HG03378 (cell line): ENCODE data around the gene THRB.
A peak's percentile ranks its signal among the peaks of the same experiment; 100 is the strongest.

Experiments
- ATAC-seq: cut with Tn5 transposase; IDR thresholded peaks from one replicate; pipeline ENCODE4 v1.9.1; 2021; ENCODE audit warnings: mild to moderate bottlenecking, moderate library complexity; ENCODE audit not compliant: unreplicated experiment

Gene THRB

DNA sequence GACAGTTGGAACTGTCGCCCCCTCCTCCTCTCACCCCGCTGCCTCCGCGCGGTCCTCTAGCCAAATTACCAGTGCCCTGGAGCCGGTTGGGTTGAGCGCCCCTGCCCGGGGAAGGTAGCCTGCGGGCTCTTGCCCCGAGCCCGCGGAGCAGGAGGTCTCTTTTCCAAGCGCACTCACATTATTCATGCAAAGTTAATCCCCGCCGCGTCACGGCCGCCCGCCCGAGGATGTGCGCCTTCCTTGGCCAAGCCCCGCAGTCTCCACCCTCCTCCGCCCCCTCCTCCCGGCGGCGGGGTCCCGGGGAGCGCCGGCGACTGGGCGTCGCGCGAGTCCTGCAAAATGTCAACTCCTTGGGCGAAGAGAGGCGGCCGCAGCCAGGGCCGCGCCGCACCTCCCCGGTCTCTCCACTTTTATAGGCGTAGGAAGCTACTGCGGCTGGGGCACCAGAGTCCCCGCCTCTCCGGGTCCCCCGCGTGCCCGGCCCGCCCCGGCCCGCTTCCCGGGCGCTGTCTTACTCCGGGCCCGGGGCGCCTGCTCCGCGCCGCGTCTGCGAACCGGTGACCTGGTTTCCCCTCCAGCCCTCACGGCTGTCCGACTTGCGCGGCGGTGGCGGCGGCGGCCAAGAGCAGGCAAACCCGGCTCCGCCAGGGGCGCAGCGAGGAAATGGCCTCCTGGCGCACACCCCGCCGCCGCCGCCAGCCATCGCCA is at the start of gene THRB:
TSS of gene THRB (minus strand) at position 233 of the 708 bp plus-strand sequence.
- no peak for ATAC-seq

DNA sequence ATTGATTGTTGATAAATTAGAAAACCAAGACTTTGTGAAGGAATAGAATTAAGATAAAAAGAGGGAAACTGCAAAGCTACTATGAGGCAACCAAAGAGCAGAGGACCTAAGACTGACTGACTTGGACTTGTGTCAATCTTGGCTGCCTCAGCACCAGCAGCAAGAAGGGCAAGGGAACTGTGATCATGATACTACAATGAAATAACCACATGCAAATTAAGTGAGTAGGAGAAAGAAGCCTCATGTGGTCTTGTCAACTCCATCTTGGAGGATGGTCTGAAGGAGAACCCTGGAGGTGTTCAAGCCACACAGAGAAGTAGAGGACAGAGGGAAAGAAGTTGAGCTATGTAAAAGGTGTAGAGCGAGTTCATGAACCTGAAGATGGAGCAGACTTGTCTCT is 47.3 kb upstream of the THRB start:
- ATAC-seq = peak; percentile 64

DNA sequence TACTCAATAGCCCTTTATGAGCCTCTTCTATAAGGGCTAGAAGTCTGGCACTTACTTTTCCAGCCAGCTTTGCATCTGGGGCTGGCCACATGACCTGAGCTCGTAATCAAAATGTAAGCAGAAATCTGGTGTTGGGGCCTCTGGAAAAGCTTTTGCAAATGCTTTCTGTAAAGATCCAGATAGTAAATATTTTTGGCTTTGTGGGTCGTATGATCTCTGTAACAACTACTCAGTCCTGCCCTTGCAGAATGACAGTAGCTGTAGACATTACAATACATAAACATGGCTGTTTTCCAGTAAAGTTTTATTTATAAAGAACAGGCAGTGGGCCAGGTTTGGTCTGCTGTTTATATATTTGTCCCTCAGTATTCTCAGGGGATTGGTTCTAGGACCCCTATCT is 46.2 kb upstream of the THRB start:
- ATAC-seq = no peak

DNA sequence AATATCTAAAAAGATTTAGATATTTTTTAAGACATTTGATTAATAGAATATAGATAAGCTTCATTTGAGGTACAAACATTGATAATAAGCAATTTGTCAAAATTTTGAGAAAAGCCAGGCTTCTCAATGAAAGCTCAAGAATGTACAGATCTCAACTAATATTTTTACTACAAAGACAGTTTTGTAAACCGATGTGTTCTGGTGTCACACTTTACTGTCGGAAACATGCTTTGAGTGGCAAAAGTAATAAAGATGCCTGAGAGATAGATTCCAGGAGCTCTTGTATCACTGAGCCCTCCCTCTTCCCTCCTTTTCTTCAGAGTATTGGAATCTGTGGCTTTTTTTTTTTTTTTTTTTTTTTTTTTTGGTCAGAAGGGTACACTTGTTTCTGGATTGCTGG is 45.0 kb upstream of the THRB start:
- no peak for ATAC-seq

DNA sequence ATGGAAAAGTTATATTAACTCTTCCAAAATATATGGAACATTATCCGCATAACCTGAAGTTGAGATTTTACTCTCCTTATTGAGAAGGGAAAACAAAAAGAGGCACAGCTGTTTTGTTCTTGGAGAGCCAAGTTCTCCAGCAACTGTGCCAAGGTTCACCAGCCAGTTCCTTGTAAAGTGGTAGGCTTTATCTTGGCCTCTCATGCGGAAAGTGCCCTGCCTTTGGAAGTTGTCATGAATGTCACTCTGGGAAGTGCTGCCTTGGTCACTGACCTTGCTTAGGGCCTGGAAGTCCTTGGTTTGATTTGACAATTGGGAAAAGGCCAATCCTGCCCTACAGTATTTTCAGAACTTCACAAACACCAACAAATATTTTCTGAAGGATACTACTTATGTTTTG is 44.2 kb upstream of the THRB start:
- no peak for ATAC-seq

DNA sequence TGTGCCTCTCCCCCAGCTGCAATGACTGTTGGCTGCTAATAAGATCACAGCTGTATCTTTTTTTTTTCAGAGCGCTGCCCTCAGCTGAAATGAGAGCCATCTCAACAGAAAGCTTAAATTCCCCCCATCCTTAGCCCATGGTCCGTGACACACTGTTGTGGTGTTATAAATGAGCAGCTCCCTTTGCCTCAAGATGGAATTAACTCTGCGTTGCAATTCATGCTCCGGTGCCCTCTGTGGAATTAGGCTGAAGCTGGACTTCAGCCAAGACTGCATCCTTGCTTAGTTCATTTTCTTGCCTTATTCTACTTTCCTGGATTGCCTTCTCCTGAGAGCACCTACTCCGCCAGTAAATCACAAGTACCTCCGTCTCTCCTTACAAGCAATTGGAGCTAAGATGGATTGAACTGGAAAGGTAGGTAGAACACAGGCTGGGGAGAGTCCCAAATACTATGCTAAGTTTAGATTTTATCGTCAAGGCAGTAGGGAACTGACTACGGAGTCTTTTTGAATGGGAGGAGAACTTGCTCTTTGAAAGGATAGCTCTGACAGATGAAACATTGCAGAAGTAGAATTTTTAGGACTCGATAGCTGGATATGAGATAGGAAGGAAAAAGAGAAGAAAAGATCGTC is 39.0 kb upstream of the THRB start:
- no peak for ATAC-seq

DNA sequence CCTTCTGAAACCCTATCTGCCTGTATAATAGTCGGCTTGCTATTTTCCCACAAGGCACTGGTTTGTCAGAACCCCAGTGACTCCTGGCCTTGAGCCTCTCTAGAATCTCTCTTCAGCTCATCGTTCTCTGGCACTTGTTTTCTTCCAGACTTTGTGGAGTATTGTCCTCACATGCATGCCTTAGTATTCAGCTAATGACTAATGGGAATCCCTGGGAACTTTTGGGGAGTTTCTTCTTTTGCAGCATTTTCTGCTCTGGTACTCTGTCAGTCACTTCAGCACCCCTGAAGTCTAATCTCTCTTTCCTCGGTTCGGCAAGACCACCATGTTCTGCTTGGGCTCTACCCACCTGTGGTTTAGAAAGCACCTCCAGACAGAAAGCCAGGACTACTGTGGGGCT is 35.8 kb upstream of the THRB start:
- ATAC-seq = no peak

DNA sequence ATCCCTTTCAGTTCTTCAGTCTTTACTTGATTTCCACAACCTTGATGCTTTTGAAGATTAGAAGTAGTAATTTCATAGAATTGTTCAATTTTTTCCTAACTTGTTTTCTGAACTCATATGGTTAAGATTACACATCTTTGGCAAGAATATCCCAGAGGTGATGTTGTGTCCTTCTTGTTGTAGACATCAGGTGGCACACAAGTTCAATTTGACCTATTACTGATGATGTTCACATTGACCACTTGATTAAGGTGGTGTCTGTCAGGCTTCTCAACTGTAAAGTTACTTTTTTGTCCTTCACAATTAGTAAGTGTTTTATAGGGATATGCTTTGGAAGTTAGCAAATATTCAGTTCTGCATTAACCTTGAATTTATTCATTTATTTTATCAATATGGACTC is 34.6 kb upstream of the THRB start:
- no peak for ATAC-seq

DNA sequence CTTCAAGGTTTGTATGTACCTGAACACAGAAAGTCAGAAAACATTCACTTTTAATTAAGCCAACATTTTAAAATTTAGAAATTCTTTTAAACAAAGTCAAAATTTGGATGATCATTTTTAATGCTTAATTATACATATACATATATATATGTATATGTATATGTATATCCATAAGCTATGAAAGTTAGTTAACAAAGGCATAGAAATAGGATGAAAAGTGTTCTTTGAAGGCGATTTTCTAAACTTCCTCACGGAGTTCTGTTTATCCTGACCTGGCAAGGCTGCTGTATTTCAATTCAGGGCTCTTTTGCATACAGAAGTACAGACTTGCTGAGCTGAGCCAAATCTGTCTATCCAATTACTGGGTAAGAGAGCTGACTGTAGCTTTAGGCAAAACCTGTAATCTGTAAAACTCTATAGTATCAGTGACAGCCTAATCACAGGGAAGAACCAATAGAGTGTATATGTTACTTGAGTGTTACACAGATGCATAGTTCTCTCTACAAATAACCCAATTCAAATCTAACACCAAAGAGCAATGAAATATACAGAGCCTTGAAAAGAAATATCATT is 32.1 kb upstream of the THRB start:
- ATAC-seq = no peak

DNA sequence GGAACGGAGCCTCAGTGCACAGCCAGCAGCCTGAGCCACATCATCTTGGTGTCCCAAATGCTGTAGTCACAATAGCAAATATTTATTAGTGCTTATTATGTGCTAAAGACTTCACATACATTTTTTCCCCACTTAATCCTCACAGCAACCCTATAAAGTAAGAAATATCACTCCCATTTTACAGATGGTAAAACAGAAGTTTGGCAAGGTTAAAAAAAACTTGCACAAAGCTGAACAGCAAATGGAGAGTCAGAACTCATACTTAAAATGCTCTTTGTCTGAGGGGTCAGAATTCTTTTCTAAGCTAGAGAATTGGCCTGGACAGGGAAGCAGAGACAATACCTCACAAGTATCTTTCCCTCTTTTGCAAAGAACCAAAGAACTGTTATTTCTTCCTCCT is 30.9 kb upstream of the THRB start:
- ATAC-seq = no peak

DNA sequence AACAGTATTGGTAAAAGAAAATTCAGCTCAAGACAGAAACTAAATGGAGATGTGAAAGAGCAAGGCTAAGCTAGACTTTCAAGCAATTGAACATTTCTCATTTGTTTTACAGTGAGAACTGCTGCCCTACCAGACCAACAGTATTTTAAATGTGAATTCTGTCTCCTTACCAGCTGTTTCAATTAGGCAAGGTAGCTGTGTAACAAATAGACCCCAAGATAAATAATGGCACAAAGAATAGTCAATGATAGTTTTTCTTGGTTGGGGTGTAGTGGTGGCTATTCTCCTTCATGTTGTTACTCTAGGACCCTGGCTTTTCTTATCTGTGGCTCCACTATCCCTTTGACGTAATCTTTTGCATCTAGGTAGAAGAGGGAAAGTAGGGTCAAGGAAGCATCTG is 30.4 kb upstream of the THRB start:
- ATAC-seq = no peak

DNA sequence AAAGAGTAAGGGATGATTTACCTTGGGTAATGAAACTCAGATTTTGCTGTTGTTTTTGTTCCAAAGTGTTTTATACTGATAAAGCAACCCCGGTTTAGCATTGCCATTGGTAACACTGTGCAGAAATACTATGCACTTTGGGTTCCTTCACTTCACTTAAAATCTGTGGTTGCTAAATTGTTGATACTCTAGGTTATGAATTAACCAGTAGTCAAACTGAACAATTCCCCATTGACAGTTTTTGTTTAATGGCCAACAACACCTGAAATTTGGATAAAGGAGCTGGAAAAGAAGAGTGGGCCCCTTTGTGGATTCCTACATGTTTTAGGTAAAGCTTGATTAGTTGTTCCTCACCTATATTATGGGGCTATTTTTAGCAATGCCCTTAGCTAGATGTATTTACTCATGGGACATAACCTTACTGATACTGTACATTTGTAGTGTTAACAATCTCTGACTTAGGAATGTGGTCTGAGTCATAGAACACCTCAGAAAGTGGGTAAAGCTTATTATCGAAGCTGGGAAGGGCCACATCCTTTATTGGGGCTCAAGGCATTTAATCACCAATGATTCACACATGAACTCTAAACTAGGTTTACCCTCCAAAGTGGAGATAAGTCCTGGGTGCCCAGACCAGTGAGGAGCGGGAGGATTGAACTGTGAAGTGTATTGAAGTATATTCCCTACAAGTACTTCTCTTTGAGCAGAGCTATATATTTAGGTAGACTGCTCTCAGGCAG is 29.5 kb upstream of the THRB start:
- no peak for ATAC-seq

DNA sequence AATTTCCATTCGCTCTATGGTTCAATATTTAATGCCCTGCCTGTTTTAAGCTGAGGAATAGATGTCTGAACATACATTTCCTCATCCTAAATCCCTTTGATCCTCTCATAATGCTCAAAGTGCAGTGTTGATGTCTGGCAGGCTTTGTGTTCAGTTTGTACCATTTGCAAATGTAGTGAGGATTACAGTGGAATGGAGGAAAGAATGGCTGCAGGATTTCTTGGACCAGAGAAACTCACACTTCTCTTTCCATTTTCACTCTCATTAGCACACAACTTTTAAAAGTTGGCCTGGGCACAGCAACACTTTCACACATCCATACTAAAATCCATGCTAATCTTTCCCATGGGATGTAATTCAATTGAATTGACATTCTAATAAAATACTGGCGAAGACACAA is 28.6 kb upstream of the THRB start:
- ATAC-seq = no peak

DNA sequence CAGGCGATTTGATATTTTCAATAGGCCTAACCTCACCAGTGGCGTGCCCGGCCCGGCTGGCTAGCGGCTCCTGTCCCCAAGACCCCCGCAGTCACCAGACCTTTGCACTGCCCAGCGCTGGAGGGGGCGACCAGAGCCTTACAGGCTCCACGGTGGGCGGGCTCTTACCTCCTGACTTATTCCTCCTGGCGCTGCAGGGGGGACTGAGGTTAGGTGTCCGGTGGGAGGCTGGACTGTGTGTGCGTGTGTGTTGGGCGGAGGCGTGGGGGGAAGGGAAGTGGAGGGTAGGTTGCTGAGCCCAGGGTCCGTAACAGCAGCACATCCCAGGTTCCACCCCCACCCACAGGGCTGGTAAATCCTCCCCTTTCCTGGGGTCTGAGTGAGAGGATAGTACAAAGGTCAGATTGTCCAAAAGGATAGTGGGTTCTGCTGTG is 27.5 kb upstream of the THRB start:
- ATAC-seq = no peak

DNA sequence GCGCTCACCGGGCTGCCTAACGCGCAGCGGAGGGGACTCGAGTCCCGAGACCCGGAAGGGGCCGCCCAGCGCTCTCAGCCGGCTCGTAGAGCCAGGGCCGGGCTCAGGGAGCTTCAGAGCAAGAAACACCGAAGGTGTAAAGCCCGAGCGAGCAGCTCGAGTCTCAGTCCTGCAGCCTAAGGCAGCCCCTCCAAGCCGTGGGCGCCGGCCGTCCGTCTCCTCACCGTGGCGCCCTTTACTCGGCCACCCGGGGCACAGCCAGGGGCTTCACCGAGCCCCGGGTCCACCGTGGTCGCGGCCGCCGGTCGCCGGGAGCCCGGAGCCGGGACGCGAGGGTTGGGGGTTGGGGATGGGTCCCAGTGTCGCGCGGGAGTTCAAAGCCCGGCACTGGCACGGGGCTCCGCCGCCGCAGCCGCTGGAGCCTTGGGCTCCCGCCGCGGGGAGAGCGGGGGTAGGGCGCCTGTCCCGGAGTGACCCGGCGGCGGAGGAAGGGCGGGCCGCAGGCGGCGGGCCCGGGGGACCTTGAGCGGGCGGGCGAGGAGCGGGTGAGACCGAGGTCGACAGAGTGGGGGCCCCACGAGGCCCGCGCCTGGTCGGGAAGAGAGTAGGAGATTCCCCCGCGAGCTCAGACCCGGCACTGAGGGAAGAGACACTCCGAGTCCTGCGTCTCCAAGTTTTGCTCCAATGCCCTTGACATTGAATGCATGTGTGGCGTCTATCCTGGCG is 26.9 kb upstream of the THRB start:
- ATAC-seq = no peak

DNA sequence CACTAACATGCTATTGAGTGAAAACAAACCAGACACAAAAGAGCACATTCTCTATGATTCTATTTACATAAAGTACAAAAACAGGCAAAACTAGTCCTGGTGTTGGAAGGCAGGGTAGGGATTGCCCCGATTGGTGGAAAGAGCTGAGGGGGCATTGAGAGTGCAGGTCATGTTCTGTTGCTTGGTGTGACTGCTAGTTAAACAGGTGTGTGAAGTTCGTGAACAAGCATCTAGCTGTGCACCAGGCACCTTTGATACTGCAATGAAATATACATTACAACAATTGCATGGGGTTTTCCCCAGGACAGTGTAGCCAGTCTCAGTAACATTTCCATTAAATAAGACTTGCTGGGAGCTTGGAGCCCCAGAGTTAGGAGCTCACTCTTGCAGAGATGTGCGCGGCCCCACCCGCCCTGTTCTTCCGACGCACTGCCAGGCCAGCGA is 26.3 kb upstream of the THRB start:
- ATAC-seq = no peak

DNA sequence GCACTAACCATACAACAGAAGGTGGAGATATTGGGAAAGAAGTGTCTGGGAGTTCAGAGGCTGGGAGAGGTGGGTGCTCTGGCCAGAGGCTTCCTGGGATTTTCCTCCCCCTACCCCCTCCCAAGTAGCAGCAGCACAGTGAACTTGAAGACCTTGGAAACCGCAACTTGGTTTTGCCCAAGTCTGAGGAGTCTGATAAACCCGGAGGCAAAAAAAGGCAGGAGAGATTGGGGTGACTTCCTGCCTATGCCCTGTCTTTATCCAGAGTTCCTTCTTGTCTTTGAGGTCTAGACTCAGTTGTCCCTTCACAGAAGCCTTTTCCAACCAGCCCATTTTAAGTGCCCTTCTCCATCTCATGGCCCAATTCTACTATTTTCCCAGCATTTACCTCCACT is 25.4 kb upstream of the THRB start:
- ATAC-seq = no peak

DNA sequence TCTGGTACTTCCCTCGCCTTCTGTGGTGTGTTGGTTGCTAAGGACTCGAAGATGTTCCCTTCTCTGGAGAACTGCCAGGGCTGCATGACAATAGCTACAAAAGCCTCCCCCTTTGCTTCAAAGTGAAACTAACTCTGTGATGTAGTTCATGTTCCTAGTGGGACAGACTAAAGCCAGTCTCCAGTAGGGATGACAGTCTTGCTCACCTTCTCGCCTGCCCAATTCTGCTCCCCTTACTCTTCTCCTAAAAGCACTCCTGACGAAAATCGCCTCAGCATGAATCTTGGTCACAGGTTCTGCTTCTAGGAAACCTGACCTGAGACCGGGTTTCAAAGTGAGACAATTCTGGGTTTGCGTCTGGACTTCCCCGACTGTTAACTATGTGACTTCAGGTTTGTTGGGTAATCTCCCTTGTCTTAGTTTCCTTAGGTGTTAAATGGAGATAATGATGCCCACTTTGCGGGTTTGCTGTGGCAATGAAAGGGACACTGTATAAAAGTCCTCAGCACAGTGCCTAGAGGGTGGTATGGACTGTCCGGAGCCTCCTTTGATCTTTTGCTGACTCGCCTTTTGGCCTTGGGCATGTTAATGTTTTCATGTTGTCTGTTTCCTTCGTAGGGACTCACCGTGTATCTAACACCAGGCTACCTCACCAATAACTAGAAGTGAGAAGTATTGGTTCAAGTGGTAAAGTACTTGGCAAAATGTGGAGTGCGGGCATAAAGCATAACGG is 24.9 kb upstream of the THRB start:
- ATAC-seq = peak; percentile 70

DNA sequence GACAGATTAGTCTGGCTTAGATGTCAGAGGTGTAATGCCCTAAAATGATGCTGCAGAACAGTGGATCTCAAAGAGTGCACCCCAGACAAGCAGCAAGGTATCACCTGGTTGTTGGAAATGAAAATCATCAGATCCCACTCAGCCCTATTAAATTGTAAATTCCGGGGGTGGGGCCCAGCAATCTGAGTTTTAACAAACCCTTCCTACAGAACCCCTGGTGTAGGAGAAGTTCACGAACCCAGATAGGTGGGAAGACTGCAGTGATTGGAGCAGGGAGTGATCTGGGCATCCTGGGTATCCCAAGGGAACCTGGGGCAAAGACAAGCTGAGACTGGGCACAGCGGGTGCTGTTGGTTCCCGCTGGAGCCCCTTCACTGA is 24.3 kb upstream of the THRB start:
- no peak for ATAC-seq

DNA sequence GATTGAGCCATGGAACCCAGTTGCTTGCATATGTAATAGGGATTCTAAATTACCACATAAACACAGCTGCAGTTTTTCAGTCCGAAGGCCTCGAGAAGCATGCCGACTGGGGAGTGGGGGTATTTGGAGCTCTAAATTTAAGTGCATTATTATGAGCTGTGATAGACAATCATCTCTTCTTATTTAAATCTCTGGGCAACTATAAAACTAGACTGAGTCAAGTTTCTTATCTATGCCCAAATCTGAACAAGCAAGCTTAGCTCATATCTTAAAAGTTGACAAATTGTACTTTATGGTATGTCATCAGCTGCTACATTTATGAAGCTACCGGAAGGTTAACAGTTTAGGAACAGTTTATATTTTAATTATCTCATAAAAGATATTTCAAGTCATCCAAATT is 19.5 kb upstream of the THRB start:
- ATAC-seq = no peak

DNA sequence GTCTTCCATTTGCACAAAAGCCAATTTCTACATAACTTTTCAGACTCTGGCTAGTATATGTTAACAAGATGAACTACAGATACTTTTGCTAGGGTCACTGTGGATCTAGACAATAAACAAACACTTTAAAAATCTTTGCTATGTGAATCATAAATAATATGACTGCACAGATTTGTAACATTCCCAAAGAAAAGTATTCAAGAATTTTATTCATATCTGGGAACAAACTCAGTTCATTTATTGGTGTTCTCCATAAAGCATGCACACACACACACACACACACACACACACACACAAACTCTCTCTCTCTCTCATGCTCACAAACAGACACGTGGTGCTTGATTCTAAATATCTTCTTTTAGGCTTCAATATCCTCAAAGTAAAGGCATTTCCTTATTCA is 18.8 kb upstream of the THRB start:
- ATAC-seq = no peak
